H9 (cell line): Measurements from ENCODE around the gene SLC25A4. TPM values are rescaled to one million over a fixed set of nuclear protein-coding genes. Genes with fewer than 3 reads are reported as not detected.

Experiments
- DNase-seq: peaks from one replicate; pipeline ENCODE4 v3.0.0-alpha.2; 2017
- H2AFZ ChIP-seq: one replicate; pipeline ENCODE4 v1.6.1; 2013; ENCODE audit warnings: mild to moderate bottlenecking, low read length, control low read depth, moderate library complexity
- H2AK5ac ChIP-seq: 2 replicates; pipeline ENCODE4 v1.6.1; 2013; ENCODE audit warnings: low read length, control low read depth, mixed read lengths; ENCODE audit not compliant: insufficient read length
- H2BK120ac ChIP-seq: one replicate; pipeline ENCODE4 v1.6.1; 2013; ENCODE audit warnings: low read depth, mild to moderate bottlenecking, low read length, control low read depth, inconsistent platforms; ENCODE audit not compliant: poor library complexity, severe bottlenecking
- H2BK12ac ChIP-seq: 2 replicates; pipeline ENCODE4 v1.6.1; 2013; ENCODE audit warnings: low read length, control low read depth, mixed read lengths, low read depth; ENCODE audit not compliant: insufficient read length
- H2BK15ac ChIP-seq: 2 replicates; pipeline ENCODE4 v1.6.1; 2013; ENCODE audit warnings: low read depth, low read length, control low read depth
- H2BK20ac ChIP-seq: one replicate; pipeline ENCODE4 v1.6.1; 2013; ENCODE audit warnings: low read depth, mild to moderate bottlenecking, low read length, control low read depth, inconsistent platforms; ENCODE audit not compliant: poor library complexity, severe bottlenecking
- H2BK5ac ChIP-seq: 2 replicates; pipeline ENCODE4 v1.6.1; 2013; ENCODE audit warnings: low read length, control low read depth, mixed read lengths; ENCODE audit not compliant: insufficient read length
- H3K14ac ChIP-seq: 2 replicates; pipeline ENCODE4 v1.6.1; 2013; ENCODE audit warnings: low read length, control low read depth; ENCODE audit not compliant: insufficient read depth
- H3K18ac ChIP-seq: 2 replicates; pipeline ENCODE4 v1.6.1; 2013; ENCODE audit warnings: low read depth, mild to moderate bottlenecking, mixed read lengths, low read length, control low read depth; ENCODE audit not compliant: insufficient read length
- H3K23ac ChIP-seq: 2 replicates; pipeline ENCODE4 v1.6.1; 2013; ENCODE audit warnings: low read length, control low read depth, mixed read lengths, low read depth; ENCODE audit not compliant: insufficient read length
- H3K23me2 ChIP-seq: 2 replicates; pipeline ENCODE4 v1.6.1; 2013; ENCODE audit warnings: low read depth, mild to moderate bottlenecking, mixed read lengths, low read length, control low read depth; ENCODE audit not compliant: insufficient read length, poor library complexity, severe bottlenecking
- H3K27ac ChIP-seq: 2 replicates; pipeline ENCODE4 v1.5.1; 2013; ENCODE audit warnings: low read length, control low read depth, mixed read lengths, low read depth; ENCODE audit not compliant: insufficient read length
- H3K27me3 ChIP-seq: 2 replicates; pipeline ENCODE4 v1.6.1; 2013; ENCODE audit warnings: low read length, control low read depth, inconsistent platforms; ENCODE audit not compliant: insufficient read depth
- H3K4ac ChIP-seq: 2 replicates; pipeline ENCODE4 v1.6.1; 2013; ENCODE audit warnings: low read depth, mild to moderate bottlenecking, control low read depth, inconsistent platforms, low read length, moderate library complexity
- H3K4me1 ChIP-seq: 2 replicates; pipeline ENCODE4 v1.6.1; 2013; ENCODE audit warnings: low read length, control low read depth, inconsistent platforms; ENCODE audit not compliant: insufficient read depth
- H3K4me2 ChIP-seq: 2 replicates; pipeline ENCODE4 v1.6.1; 2013; ENCODE audit warnings: low read length, control low read depth, mixed read lengths; ENCODE audit not compliant: insufficient read length, insufficient read depth
- H3K56ac ChIP-seq: 2 replicates; pipeline ENCODE4 v1.6.1; 2013; ENCODE audit warnings: low read depth, mild to moderate bottlenecking, mixed read lengths, low read length, control low read depth; ENCODE audit not compliant: insufficient read length
- H3K79me1 ChIP-seq: 2 replicates; pipeline ENCODE4 v1.6.1; 2013; ENCODE audit warnings: low read depth, mild to moderate bottlenecking, moderate library complexity, low read length, control low read depth, inconsistent platforms; ENCODE audit not compliant: insufficient read depth, poor library complexity, severe bottlenecking
- H3K79me2 ChIP-seq: 2 replicates; pipeline ENCODE4 v1.6.1; 2013; ENCODE audit warnings: low read length, control low read depth, inconsistent platforms; ENCODE audit not compliant: insufficient read depth
- H3K9ac ChIP-seq: 2 replicates; pipeline ENCODE4 v1.6.1; 2013; ENCODE audit warnings: low read length, control low read depth, mixed read lengths; ENCODE audit not compliant: insufficient read length; ENCODE audit errors: extremely low read depth
- H3K9me3 ChIP-seq: one replicate; pipeline ENCODE4 v1.6.1; 2013; ENCODE audit warnings: low read depth, low read length, inconsistent platforms; ENCODE audit not compliant: control insufficient read depth
- H3T11ph ChIP-seq: one replicate; pipeline ENCODE4 v1.6.1; 2013; ENCODE audit warnings: mild to moderate bottlenecking, low read length, control low read depth, inconsistent platforms
- H4K20me1 ChIP-seq: one replicate; pipeline ENCODE4 v1.6.1; 2013; ENCODE audit not compliant: control insufficient read depth, insufficient read length, insufficient read depth
- H4K5ac ChIP-seq: 2 replicates; pipeline ENCODE4 v1.6.1; 2013; ENCODE audit warnings: low read depth, mild to moderate bottlenecking, mixed read lengths, low read length, control low read depth; ENCODE audit not compliant: insufficient read length
- H4K8ac ChIP-seq: replicated peaks from 2 replicates; pipeline ENCODE4 v1.6.1; 2013; ENCODE audit warnings: low read length, control low read depth, mixed read lengths, low read depth; ENCODE audit not compliant: insufficient read length
- H4K91ac ChIP-seq: 2 replicates; pipeline ENCODE4 v1.6.1; 2013; ENCODE audit warnings: low read depth, mild to moderate bottlenecking, moderate library complexity, mixed read lengths, low read length, control low read depth; ENCODE audit not compliant: insufficient read length
- H3K27ac Mint-ChIP-seq, 3 experiments: 2 replicates in 2 of 3; 3 replicates in 1 of 3; pipeline ENCODE4 v1.8.0; 2020 to 2021; ENCODE audit warnings: mixed read lengths in 3 of 3, mild to moderate bottlenecking in 1 of 3, moderate library complexity in 1 of 3
- H3K27me3 Mint-ChIP-seq: 2 replicates; pipeline ENCODE4 v1.8.0; 2021; ENCODE audit warnings: low read depth, mild to moderate bottlenecking, moderate library complexity, mixed read lengths
- H3K36me3 Mint-ChIP-seq, 3 experiments: 2 replicates in 2 of 3; 3 replicates in 1 of 3; pipeline ENCODE4 v1.8.0; 2020 to 2021; ENCODE audit warnings: low read depth in 3 of 3, mixed read lengths in 3 of 3; ENCODE audit not compliant: insufficient read depth in 1 of 3
- H3K4me1 Mint-ChIP-seq, 2 experiments: 2 replicates each; pipeline ENCODE4 v1.8.0; 2020; ENCODE audit warnings: mixed read lengths in 2 of 2
- H3K4me3 Mint-ChIP-seq, 2 experiments: 2 replicates in 1 of 2; 3 replicates in 1 of 2; pipeline ENCODE4 v1.8.0; 2020 to 2021; ENCODE audit warnings: mild to moderate bottlenecking in 2 of 2, mixed read lengths in 2 of 2, moderate library complexity in 1 of 2
- H3K9me3 Mint-ChIP-seq, 2 experiments: 2 replicates in 1 of 2; 3 replicates in 1 of 2; pipeline ENCODE4 v1.8.0; 2020; ENCODE audit warnings: mild to moderate bottlenecking in 2 of 2, mixed read lengths in 2 of 2, moderate library complexity in 1 of 2
- CTCF ChIP-seq: fragments of 200-600 bp; sonication (generic); conservative IDR thresholded peaks from 3 replicates; pipeline ENCODE4 v1.8.0; 2021; ENCODE audit warnings: antibody characterized with exemption, mild to moderate bottlenecking
- WGBS: extraction: QIAGEN DNeasy Blood & Tissue Kit; methylation state at CpG from one replicate; pipeline ENCODE4 v1.1.7; 2013; ENCODE audit warnings: missing lambda C conversion rate, low lambda C conversion rate, mixed read lengths; ENCODE audit not compliant: insufficient read length; ENCODE audit errors: extremely low coverage; 5-methylcytosine and 5-hydroxymethylcytosine counted together
- total RNA-seq: library from RNA; stranded (reverse); gene quantifications from 2 replicates; pipeline ENCODE4 v1.2.1, GENCODE V29; 2021

Gene SLC25A4
- total RNA-seq, 1 experiment from 2014 or later: 54.4 TPM

DNA sequence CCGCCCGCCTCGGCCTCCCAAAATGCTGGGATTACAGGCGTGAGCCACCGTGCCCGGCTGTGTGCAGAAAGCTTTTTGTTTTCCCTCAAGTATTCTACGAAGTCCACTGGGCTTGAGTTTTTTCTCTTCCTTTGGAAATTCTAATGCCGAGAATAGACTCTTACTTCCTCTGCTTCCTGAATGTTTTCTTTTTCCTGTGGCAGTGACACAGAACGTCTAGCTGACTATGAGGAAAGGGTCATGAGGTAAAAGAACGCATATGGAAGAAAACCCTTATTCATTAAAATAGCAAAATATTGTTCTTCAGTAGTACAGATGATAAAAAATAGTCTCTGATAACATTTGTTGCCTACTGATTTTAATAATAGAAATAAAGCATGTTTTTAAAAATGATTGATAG lies 4.9 kb upstream of the SLC25A4 start:
- Histone ChIP-seq H2AK5ac (no peak overlapping the region), H2BK12ac (no peak overlapping the region), H2BK15ac (no peak overlapping the region), H2AFZ (no peak overlapping the region), H3K9me3 (no peaks in the 10 kb centered on the region), H3K14ac (no peak overlapping the region), H3K27ac (no peak overlapping the region), H3K56ac (no peak overlapping the region), H3K79me2 (no peaks in the 10 kb centered on the region), H4K5ac (no peak overlapping the region), H3K4me2 (no peak overlapping the region), H2BK120ac (no peak overlapping the region), H3K9ac (no peak overlapping the region), H4K8ac (no peak overlapping the region), H3K23me2 (peaks cover 5% of the 10 kb centered on the region), H3T11ph (no peak overlapping the region), H3K23ac (no peak overlapping the region), H3K4ac (no peak overlapping the region), H2BK5ac (no peak overlapping the region), H2BK20ac (no peak overlapping the region), H4K20me1 (no peaks in the 10 kb centered on the region), H3K18ac (no peak overlapping the region), H3K79me1 (no peaks in the 10 kb centered on the region), H3K27me3 (no peaks in the 10 kb centered on the region), H3K4me1 (no peaks in the 10 kb centered on the region), H4K91ac (no peak overlapping the region)
- Mint-ChIP-seq H3K27me3 (no peaks in the 10 kb centered on the region; the same call in 1 of the 2 replicates), H3K4me1 (peaks cover 4 to 7% of the 10 kb centered on the region in 2 experiments), H3K27ac (no peak overlapping the region), H3K36me3 (no peaks in the 10 kb centered on the region), H3K9me3 (no peaks in the 10 kb centered on the region), H3K4me3 (no peak overlapping the region)
- no peak for TF ChIP-seq CTCF
- WGBS: no CpG with 5 or more reads among the region's 10 CpGs
- DNase-seq: no peak
